RWPE1 (cell line): Measurements from ENCODE around the gene CEACAM19.

Experiments used
- CTCF ChIA-PET: fragments of 350-600 bp; sonication (Branson Sonifier 250); formaldehyde crosslinking; extraction: SDS; loops from one replicate; lab custom pipeline; 2021; lab: Yijun Ruan, JAX
- POLR2A ChIA-PET: fragments of 400-600 bp; formaldehyde crosslinking; extraction: SDS; loops from one replicate; lab custom pipeline; 2020; ENCODE audit warnings: antibody characterized with exemption; ENCODE audit not compliant: low non-redundant PET; lab: Yijun Ruan, JAX
- DNase-seq: peaks from one replicate; pipeline ENCODE4 v3.0.0; 2012; ENCODE audit warnings: low spot score
- H3K27ac ChIP-seq: fragments of 450-650 bp; 2 replicates; pipeline ENCODE4 v1.5.1; 2017
- TF ChIP-seq, protein P1 (sequence below): fragments of 450-650 bp; conservative IDR thresholded peaks from 2 replicates; pipeline ENCODE4 v1.5.1; 2017; ENCODE audit warnings: low read depth, mild to moderate bottlenecking

The CEACAM19 gene

DNA sequence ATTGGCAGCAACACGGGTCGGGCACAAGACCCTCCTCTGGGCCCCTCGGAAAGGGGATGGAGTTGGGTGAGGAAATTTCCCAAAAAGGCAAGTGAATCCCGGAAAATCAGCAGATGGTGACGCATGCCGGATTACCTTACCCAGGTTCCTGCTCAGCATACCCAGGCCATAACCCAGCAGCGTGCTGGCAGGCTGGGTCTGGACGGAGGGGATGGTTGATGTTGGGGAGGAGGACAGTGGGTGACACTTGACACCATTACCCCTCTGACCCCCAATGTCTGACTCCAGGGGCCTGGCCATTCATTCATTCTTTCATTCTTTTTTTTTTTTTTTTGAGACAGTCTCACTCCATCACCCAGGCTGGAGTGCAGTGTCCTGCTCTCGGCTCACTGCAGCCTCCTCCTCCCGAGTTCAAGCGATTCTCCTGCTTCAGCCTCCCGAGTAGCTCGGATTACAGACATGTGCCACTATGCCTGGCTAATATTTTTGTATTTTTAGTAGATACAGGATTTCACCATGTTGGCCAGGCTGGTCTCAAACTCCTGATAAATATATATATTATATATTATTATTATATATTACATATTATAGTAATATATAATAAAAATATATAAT is 26.8 kb upstream of the CEACAM19 start:
- peak; percentile 71 for DNase-seq
- peak overlapping the region; percentile 90 for H3K27ac ChIP-seq
- POLR2A ChIA-PET = interaction anchor here (0.6 to 1.3 kb wide), 4 partner anchors 18 to 1188 kb away, joined by 3 to 12 read pairs (median 4); no protein-coding TSS in a partner anchor

DNA sequence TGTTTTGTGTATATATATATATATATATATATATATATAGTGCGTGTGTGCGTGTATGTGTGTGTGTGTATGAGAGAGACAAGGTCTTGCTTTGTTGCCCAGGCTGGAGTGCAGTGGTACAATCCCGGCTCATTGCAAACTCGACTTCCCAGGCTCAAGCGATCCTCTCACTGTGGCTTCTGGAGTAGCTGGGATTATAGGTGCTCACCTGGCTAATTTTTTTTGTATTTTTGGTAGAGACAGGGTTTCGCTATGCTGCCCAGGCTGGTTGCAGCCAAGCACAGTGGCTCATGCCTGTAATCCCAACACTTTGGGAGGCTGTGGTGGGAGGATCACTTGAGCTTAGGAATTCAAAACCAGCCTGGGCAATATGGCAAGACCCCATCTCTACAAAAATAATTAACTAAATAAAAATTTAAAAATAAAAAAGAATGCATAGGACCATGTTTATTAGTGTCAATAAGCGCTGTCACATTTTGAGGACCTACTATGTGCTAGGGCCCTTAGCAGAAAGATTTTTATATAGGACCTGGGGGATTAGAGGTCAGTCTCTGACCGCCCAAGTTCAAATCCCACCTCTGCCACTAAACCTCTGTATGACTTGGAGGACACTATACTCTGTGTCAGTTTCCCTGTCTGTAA is 25.8 kb upstream of the CEACAM19 start:
- POLR2A ChIA-PET = no interaction called here
- CTCF ChIA-PET = interaction anchor here (0.6 kb wide), 1 partner anchor 105 kb away, joined by 3 read pairs; no protein-coding TSS in a partner anchor

More for the DNA sequence above, 26.8 kb upstream of the CEACAM19 start:
- TF ChIP-seq, protein P1, sequence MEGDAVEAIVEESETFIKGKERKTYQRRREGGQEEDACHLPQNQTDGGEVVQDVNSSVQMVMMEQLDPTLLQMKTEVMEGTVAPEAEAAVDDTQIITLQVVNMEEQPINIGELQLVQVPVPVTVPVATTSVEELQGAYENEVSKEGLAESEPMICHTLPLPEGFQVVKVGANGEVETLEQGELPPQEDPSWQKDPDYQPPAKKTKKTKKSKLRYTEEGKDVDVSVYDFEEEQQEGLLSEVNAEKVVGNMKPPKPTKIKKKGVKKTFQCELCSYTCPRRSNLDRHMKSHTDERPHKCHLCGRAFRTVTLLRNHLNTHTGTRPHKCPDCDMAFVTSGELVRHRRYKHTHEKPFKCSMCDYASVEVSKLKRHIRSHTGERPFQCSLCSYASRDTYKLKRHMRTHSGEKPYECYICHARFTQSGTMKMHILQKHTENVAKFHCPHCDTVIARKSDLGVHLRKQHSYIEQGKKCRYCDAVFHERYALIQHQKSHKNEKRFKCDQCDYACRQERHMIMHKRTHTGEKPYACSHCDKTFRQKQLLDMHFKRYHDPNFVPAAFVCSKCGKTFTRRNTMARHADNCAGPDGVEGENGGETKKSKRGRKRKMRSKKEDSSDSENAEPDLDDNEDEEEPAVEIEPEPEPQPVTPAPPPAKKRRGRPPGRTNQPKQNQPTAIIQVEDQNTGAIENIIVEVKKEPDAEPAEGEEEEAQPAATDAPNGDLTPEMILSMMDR = no peak
- CTCF ChIA-PET = interaction anchor here (0.6 to 1.1 kb wide), 2 partner anchors 27 to 45 kb away, joined by 3 read pairs; no protein-coding TSS in a partner anchor

DNA sequence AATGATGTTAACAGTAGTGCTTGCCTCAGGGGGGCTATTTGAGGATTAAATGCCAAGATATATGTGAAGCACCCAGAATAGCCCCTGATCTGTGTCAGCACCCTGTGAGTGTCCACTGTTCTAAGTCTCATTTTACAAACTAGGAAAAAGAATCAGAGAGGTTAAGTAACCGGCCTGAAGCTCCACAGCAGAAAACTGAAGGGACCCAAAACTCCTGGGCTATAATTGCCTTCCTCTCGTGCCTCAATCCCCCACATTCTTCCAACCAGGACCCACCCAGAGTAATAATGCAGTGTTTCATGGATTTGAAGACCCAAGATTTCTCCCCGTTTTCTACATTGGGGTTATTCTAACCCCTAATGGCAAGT is 25.2 kb upstream of the CEACAM19 start:
- TF ChIP-seq, protein P1 = no peak
- DNase-seq = no peak
- ChIA-PET POLR2A (no interaction called here), CTCF (interaction anchor here (0.6 kb wide), 1 partner anchor 105 kb away, joined by 3 read pairs; no protein-coding TSS in a partner anchor)
- no peak overlapping the region for H3K27ac ChIP-seq

More for the DNA sequence above, 25.8 kb upstream of the CEACAM19 start:
- H3K27ac ChIP-seq = no peak overlapping the region
- TF ChIP-seq, protein P1 = no peak
- DNase-seq = no peak

DNA sequence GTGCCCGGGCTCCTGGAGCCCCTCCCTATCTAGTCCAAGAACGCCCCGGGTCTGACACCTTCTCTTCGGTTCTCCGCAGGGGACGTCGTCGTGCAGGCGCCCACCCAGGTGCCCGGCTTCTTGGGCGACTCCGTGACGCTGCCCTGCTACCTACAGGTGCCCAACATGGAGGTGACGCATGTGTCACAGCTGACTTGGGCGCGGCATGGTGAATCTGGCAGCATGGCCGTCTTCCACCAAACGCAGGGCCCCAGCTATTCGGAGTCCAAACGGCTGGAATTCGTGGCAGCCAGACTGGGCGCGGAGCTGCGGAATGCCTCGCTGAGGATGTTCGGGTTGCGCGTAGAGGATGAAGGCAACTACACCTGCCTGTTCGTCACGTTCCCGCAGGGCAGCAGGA is 24.1 kb upstream of the CEACAM19 start:
- ChIA-PET POLR2A (no interaction called here), CTCF (no interaction called here)
- no peak for DNase-seq

DNA sequence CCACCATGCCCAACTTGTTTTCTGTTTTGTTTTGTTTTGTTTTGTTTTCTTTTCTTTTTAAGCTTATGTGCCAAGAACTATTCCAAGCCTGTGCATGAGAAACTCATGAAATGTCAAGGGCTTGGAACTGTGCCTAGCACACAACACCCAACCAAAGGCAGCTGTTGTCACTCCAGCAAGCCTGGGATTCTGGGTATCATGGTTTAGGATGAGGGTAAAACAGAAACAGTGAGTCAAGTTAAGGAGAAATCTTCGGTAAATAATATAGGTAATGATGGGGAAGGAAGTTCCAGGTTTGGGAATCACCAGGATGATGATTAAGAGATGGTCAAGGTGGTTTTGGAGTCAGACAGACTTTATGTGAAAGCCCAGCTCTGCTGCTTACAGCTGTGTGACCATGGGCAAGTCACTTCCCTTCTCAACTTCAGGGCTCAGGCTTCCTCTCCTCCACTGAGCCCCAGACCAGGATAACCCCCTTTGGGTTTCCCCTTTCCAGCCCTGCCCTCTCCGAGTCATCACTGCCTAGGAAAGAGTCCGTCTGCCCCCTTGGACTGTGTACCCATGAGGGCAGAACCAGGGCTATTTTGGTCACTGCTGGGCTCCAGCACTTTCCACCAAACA is 22.5 kb upstream of the CEACAM19 start:
- no peak overlapping the region for H3K27ac ChIP-seq
- TF ChIP-seq, protein P1 = no peak
- DNase-seq = no peak
- CTCF ChIA-PET = interaction anchor here (0.8 to 1.6 kb wide), 4 partner anchors 8 to 78 kb away, joined by 3 to 7 read pairs (median 4); no protein-coding TSS in a partner anchor
- POLR2A ChIA-PET = interaction anchor here (1.1 kb wide), 1 partner anchor 22 kb away, joined by 5 read pairs; no protein-coding TSS in a partner anchor

More for the DNA sequence above, 24.1 kb upstream of the CEACAM19 start:
- H3K27ac ChIP-seq = peak overlapping the region; percentile 18; the same call in 1 of the 2 replicates
- TF ChIP-seq, protein P1 = no peak

DNA sequence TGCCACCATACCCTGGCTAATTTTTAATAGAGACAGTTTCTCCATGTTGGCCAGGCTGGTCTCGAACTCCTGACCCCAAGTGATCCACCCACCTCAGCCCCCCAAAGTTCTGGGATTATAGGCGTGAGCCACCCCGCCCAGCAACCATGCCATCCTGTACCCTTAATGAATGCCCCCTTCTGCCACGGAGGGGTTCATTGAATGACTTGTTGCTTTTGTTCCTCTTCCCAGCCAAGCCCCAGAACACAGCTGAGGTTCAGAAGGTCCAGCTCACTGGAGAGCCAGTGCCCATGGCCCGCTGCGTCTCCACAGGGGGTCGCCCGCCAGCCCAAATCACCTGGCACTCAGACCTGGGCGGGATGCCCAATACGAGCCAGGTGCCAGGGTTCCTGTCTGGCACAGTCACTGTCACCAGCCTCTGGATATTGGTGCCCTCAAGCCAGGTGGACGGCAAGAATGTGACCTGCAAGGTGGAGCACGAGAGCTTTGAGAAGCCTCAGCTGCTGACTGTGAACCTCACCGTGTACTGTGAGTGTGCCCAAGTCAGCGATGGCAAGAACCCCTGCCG is 21.6 kb upstream of the CEACAM19 start:
- no peak for DNase-seq
- H3K27ac ChIP-seq = no peak overlapping the region
- ChIA-PET POLR2A (interaction anchor here (0.5 to 1.1 kb wide), 2 partner anchors 23 to 130 kb away, joined by 4 to 5 read pairs; no protein-coding TSS in a partner anchor), CTCF (interaction anchor here (0.6 kb wide), 1 partner anchor 120 kb away, joined by 3 read pairs; no protein-coding TSS in a partner anchor)
- TF ChIP-seq, protein P1 = no peak
